Measurements from ENCODE around the gene BANP. TPM values are rescaled to one million over a fixed set of nuclear protein-coding genes. Genes with fewer than 3 reads are reported as not detected.
A peak's percentile ranks its signal among the peaks of the same experiment; 100 is the strongest.
"Not testable (repeated sequence)": the region's sequence is repeated elsewhere in the genome, so short reads cannot be mapped to it uniquely, and the experiment has no call there.

Gene BANP
- total RNA-seq, 1 experiment from 2014 or later = 34.5 TPM

GRCh38 chr16:88091972-88092302, 140.7 kb downstream of the BANP start:
- H3K27ac Mint-ChIP-seq; POLR2A ChIA-PET; CTCF ChIA-PET; H3K36me3 Mint-ChIP-seq; DNase-seq (ENCODE audit: low spot score); ATAC-seq; H3K4me3 Mint-ChIP-seq; H3K27me3 Mint-ChIP-seq (ENCODE audit: low read depth); H3K4me1 Mint-ChIP-seq: not testable (repeated sequence)
- peaks cover 14% of the 10 kb centered on the region for H3K9me3 Mint-ChIP-seq

GRCh38 chr16:88092791-88093555, 141.7 kb downstream of the BANP start:
- ATAC-seq; H3K4me1 Mint-ChIP-seq; POLR2A ChIA-PET; CTCF ChIA-PET; H3K27ac Mint-ChIP-seq; H3K4me3 Mint-ChIP-seq; H3K27me3 Mint-ChIP-seq (ENCODE audit: low read depth); DNase-seq (ENCODE audit: low spot score): not testable (repeated sequence)
- H3K36me3 Mint-ChIP-seq = peaks cover 10% of the 10 kb centered on the region
- peaks cover 15% of the 10 kb centered on the region for H3K9me3 Mint-ChIP-seq

GRCh38 chr16:88093556-88094252, 142.5 kb downstream of the BANP start:
- H3K9me3 Mint-ChIP-seq = peaks cover 22% of the 10 kb centered on the region
- CTCF ChIA-PET; ATAC-seq; H3K27me3 Mint-ChIP-seq (ENCODE audit: low read depth); H3K4me3 Mint-ChIP-seq; DNase-seq (ENCODE audit: low spot score); POLR2A ChIA-PET; H3K27ac Mint-ChIP-seq; H3K4me1 Mint-ChIP-seq: not testable (repeated sequence)
- peaks cover 15% of the 10 kb centered on the region for H3K36me3 Mint-ChIP-seq

GRCh38 chr16:88094253-88094575, 143.0 kb downstream of the BANP start:
- H3K4me3 Mint-ChIP-seq; H3K27ac Mint-ChIP-seq; ATAC-seq; DNase-seq (ENCODE audit: low spot score); CTCF ChIA-PET; POLR2A ChIA-PET; H3K27me3 Mint-ChIP-seq (ENCODE audit: low read depth); H3K4me1 Mint-ChIP-seq: not testable (repeated sequence)
- Mint-ChIP-seq H3K9me3 (peaks cover 22% of the 10 kb centered on the region), H3K36me3 (peaks cover 15% of the 10 kb centered on the region)

- H3K4me3 Mint-ChIP-seq; DNase-seq (ENCODE audit: low spot score); ATAC-seq; POLR2A ChIA-PET; H3K27ac Mint-ChIP-seq; H3K27me3 Mint-ChIP-seq (ENCODE audit: low read depth); CTCF ChIA-PET; H3K4me1 Mint-ChIP-seq: not testable (repeated sequence)
- peaks cover 15% of the 10 kb centered on the region for H3K36me3 Mint-ChIP-seq
- H3K9me3 Mint-ChIP-seq = peaks cover 22% of the 10 kb centered on the region
These were observed 143.7 kb downstream of the BANP start for GRCh38 chr16:88094900-88095299.

- POLR2A ChIA-PET; H3K27ac Mint-ChIP-seq; ATAC-seq; CTCF ChIA-PET; H3K4me1 Mint-ChIP-seq; H3K27me3 Mint-ChIP-seq (ENCODE audit: low read depth); H3K4me3 Mint-ChIP-seq; DNase-seq (ENCODE audit: low spot score): not testable (repeated sequence)
- Mint-ChIP-seq H3K9me3 (peaks cover 22% of the 10 kb centered on the region), H3K36me3 (peaks cover 15% of the 10 kb centered on the region)
These were observed 145.4 kb downstream of the BANP start for GRCh38 chr16:88096659-88097058.

- ATAC-seq; POLR2A ChIA-PET; H3K27me3 Mint-ChIP-seq (ENCODE audit: low read depth); H3K4me3 Mint-ChIP-seq; CTCF ChIA-PET; H3K4me1 Mint-ChIP-seq; DNase-seq (ENCODE audit: low spot score): not testable (repeated sequence)
- Mint-ChIP-seq H3K9me3 (peaks cover 22% of the 10 kb centered on the region), H3K27ac (peak overlapping the region; percentile 49; the same call in 1 of the 2 replicates), H3K36me3 (peaks cover 15% of the 10 kb centered on the region)
These were observed 147.7 kb downstream of the BANP start for GRCh38 chr16:88098731-88099562.

- DNase-seq (ENCODE audit: low spot score) (no peak), ATAC-seq (no peak)
- Mint-ChIP-seq H3K4me3 (no peak overlapping the region), H3K4me1 (no peaks in the 10 kb centered on the region), H3K27ac (no peak overlapping the region), H3K9me3 (peaks cover 22% of the 10 kb centered on the region), H3K27me3 (ENCODE audit: low read depth) (peaks cover 5% of the 10 kb centered on the region), H3K36me3 (peaks cover 15% of the 10 kb centered on the region)
- POLR2A ChIA-PET = no interaction called here
- CTCF ChIA-PET = no interaction called here
- TF ChIP-seq ATF2 (CRISPR knock-in tag; IDR thresholded peaks at IDR 0.05; ENCODE audit: borderline replicate concordance, low read depth) (no peak), ARID4B (CRISPR knock-in tag; IDR thresholded peaks at IDR 0.05; ENCODE audit: borderline replicate concordance) (no peak), PREB (CRISPR knock-in tag; IDR thresholded peaks at IDR 0.05; ENCODE audit: borderline replicate concordance) (no peak), ZNF219 (CRISPR knock-in tag; IDR thresholded peaks at IDR 0.05; ENCODE audit: borderline replicate concordance) (no peak), FOXK1 (CRISPR knock-in tag; IDR thresholded peaks at IDR 0.05) (no peak)
These were observed 148.3 kb downstream of the BANP start for GRCh38 chr16:88099563-88099890.

Measured in WTC11 (cell line).